Osteoblast (primary cell): ENCODE results near the gene NPAS1. TPM values are rescaled to one million over a fixed set of nuclear protein-coding genes. Genes with fewer than 3 reads are reported as not detected.
A peak's percentile ranks its signal among the peaks of the same experiment; 100 is the strongest.

Source experiments
- DNase-seq: peaks from one replicate; pipeline ENCODE4 v3.0.0; 2011; ENCODE audit warnings: low spot score, mixed read lengths; ENCODE audit not compliant: insufficient read length; ENCODE audit errors: missing footprints
- H2AFZ ChIP-seq: 2 replicates; pipeline ENCODE4 v1.6.0; 2011; ENCODE audit warnings: mild to moderate bottlenecking, low read length
- H3K27ac ChIP-seq: 2 replicates; pipeline ENCODE4 v1.5.1; 2011; ENCODE audit warnings: mild to moderate bottlenecking, low read depth, low read length, moderate library complexity
- H3K27me3 ChIP-seq: 2 replicates; pipeline ENCODE4 v1.6.0; 2012; ENCODE audit warnings: mild to moderate bottlenecking, control low read depth, inconsistent platforms, low read length, moderate library complexity; ENCODE audit not compliant: insufficient read depth
- H3K36me3 ChIP-seq: 2 replicates; pipeline ENCODE4 v1.5.1; 2011; ENCODE audit warnings: mild to moderate bottlenecking, low read length, control low read depth, moderate library complexity; ENCODE audit not compliant: insufficient read depth
- H3K4me1 ChIP-seq: 2 replicates; pipeline ENCODE4 v1.5.1; 2011; ENCODE audit warnings: mild to moderate bottlenecking, low read length, control low read depth, moderate library complexity; ENCODE audit not compliant: insufficient read depth
- H3K4me2 ChIP-seq: 2 replicates; pipeline ENCODE4 v1.6.0; 2011; ENCODE audit warnings: mild to moderate bottlenecking, low read length; ENCODE audit not compliant: insufficient read depth
- H3K4me3 ChIP-seq: fragments of 200-600 bp; sonication (generic); 3 replicates; pipeline ENCODE4 v1.5.1; 2012; ENCODE audit warnings: mild to moderate bottlenecking, low read length, inconsistent platforms; ENCODE audit not compliant: insufficient read depth
- H3K79me2 ChIP-seq: 2 replicates; pipeline ENCODE4 v1.6.0; 2012; ENCODE audit warnings: mild to moderate bottlenecking, low read length, control low read depth, inconsistent platforms; ENCODE audit not compliant: insufficient read depth
- H3K9me3 ChIP-seq: 2 replicates; pipeline ENCODE4 v1.5.1; 2011; ENCODE audit warnings: low read depth, low read length, control low read depth
- H4K20me1 ChIP-seq: 2 replicates; pipeline ENCODE4 v1.6.0; 2012; ENCODE audit warnings: mild to moderate bottlenecking, low read length, control low read depth; ENCODE audit not compliant: insufficient read depth
- total RNA-seq: library from RNA; depleted of rRNA; stranded (reverse); fragments of >200 nt; gene quantifications from 2 replicates; pipeline ENCODE4 v1.2.3, GENCODE V29; 2012
- TF ChIP-seq, protein P1 (sequence below): IDR thresholded peaks from 2 replicates; pipeline ENCODE4 v1.5.1; 2011; ENCODE audit warnings: mild to moderate bottlenecking, low read depth, low read length, moderate library complexity; ENCODE audit errors: extremely low read depth

NPAS1 gene
- total RNA-seq, 1 donor, result 0.72 TPM

DNA sequence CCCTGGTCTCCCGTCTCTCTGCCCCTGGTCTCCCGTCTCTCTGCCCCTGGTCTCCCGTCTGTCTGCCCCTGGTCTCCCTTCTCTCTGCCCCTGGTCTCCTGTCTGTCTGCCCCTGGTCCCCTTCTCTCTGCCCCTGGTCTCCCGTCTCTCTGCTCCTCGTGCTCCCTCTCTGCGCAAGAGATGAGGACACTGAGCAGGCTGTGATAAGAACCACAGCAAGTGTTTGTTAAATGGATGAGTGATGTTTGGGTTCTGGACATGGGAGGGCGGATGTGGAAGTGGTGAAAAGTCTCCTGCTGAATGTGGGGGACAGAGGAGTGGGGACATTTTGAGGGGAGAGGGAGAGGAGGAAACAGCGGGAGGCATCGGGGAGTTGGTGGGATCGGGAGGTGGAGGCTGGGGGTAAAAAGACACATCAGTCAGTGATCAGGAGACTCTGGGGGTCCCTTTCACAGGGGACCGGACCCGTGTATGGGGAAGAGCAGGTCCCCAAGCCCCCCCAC is 8.0 kb downstream of the NPAS1 start:
- no peaks in the 10 kb centered on the region for H3K36me3 ChIP-seq
- H3K4me2 ChIP-seq, result no peak overlapping the region
- H3K9me3 ChIP-seq, result no peaks in the 10 kb centered on the region
- no peak overlapping the region for H2AFZ ChIP-seq
- no peaks in the 10 kb centered on the region for H4K20me1 ChIP-seq
- H3K27ac ChIP-seq, result no peak overlapping the region
- H3K27me3 ChIP-seq, result no peaks in the 10 kb centered on the region
- no peaks in the 10 kb centered on the region for H3K4me1 ChIP-seq
- no peaks in the 10 kb centered on the region for H3K79me2 ChIP-seq
- peak; percentile 89 for DNase-seq
- no peak overlapping the region for H3K4me3 ChIP-seq
- TF ChIP-seq, protein P1, sequence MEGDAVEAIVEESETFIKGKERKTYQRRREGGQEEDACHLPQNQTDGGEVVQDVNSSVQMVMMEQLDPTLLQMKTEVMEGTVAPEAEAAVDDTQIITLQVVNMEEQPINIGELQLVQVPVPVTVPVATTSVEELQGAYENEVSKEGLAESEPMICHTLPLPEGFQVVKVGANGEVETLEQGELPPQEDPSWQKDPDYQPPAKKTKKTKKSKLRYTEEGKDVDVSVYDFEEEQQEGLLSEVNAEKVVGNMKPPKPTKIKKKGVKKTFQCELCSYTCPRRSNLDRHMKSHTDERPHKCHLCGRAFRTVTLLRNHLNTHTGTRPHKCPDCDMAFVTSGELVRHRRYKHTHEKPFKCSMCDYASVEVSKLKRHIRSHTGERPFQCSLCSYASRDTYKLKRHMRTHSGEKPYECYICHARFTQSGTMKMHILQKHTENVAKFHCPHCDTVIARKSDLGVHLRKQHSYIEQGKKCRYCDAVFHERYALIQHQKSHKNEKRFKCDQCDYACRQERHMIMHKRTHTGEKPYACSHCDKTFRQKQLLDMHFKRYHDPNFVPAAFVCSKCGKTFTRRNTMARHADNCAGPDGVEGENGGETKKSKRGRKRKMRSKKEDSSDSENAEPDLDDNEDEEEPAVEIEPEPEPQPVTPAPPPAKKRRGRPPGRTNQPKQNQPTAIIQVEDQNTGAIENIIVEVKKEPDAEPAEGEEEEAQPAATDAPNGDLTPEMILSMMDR, result no peak

DNA sequence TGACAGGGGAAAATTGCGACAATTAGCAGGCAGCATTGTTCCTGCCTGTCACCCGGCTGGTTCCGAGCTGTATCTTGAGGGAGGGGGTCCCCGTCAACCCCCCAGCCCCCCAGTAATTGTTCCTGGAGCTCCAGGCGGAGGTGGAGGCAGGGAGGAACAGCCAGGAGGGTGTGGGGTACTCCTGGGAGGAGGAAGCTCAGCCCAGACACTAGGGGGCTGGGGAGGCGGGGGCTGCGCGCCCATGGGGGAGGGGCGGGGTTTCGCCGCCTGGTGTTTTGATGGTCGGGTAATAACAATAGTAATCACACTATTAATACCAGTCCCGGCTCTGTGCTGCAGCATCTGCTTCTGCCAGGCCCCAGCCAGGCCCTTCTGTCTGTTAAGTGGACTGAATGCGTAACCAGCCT is 8.6 kb downstream of the NPAS1 start:
- Histone ChIP-seq H2AFZ (no peak overlapping the region), H3K27me3 (no peaks in the 10 kb centered on the region), H3K27ac (no peak overlapping the region), H3K9me3 (no peaks in the 10 kb centered on the region), H4K20me1 (no peaks in the 10 kb centered on the region), H3K36me3 (no peaks in the 10 kb centered on the region), H3K4me3 (no peak overlapping the region), H3K79me2 (no peaks in the 10 kb centered on the region), H3K4me1 (no peaks in the 10 kb centered on the region), H3K4me2 (no peak overlapping the region)
- TF ChIP-seq, protein P1, result no peak
- peak; percentile 78 for DNase-seq

DNA sequence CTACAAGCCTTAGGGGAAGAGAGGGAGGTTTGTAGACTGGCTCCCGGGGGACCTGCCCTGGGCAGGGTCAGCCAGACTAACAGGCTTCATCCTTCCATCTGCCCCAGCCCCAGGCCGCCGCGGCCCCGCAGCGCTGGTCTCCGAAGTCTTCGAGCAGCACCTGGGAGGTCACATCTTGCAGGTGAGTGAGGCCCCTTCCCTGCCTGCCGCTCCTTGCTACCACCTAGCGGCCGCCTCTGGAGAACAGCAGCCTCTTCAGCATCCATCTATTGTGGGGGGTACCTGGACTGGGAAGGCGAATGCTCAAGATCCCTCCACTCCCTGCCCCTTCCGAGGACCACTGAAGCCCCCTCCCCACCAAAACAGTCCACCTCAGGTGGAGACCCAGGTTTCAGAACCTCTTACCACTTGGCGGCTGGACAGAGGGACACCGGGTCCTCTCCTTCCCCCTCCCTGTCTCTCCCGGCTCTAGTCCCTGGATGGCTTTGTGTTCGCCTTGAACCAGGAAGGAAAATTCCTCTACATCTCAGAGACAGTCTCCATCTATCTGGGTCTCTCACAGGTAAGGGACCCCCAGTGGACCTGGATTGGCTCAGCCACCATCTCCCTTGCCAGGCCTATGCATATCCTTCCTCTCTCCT is 12.7 kb downstream of the NPAS1 start:
- H3K79me2 ChIP-seq, result no peaks in the 10 kb centered on the region
- no peaks in the 10 kb centered on the region for H3K9me3 ChIP-seq
- H3K4me2 ChIP-seq, result no peak overlapping the region
- no peaks in the 10 kb centered on the region for H4K20me1 ChIP-seq
- H3K27me3 ChIP-seq, result no peaks in the 10 kb centered on the region
- DNase-seq, result peak; percentile 92
- H3K27ac ChIP-seq, result no peak overlapping the region
- H2AFZ ChIP-seq, result no peak overlapping the region
- TF ChIP-seq, protein P1, result peak; percentile 68
- H3K4me3 ChIP-seq, result no peak overlapping the region
- peaks cover 8% of the 10 kb centered on the region for H3K4me1 ChIP-seq
- no peaks in the 10 kb centered on the region for H3K36me3 ChIP-seq

DNA sequence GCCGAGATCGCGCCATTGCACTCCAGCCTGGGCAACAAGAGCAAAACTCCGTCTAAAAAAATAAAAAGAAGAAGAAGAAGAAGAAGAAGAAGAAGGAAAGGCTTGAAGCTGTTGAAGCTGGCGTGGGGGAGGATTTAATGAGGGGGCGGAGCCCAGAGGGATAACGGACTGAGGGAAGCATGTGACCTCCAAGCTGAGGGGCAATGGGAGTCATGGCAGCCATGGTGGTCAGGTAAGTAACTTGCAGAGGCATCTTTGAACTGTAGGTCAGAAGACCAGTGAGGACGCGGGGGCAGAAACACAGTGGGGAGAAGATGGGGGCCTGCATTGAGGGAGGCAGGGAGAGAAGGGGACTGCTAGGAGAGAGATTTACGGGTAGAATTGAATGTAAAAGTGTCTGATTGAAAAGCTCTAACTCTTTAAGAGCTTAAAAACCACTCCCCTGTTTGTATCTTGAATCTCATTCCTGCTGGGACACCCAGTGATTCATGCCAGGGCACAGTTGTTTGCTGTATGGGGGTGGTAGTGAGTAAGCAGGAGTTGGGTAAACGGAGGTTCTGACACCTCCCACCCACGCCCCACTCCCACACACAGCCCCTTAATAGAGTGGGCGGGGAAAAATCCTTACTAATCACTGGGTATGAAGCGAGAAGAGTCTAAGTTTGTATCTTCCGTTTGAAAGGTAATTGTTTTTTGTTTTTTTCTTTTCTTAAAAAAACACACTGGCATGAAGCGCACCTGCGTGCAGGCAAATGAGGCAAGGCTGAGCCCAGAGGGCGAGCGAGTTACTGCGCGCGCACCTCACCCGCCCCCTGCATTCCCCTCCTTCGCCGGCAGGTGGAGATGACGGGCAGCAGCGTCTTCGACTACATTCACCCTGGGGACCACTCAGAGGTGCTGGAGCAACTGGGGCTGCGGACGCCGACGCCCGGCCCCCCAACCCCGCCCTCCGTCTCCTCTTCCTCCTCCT is 15.8 kb downstream of the NPAS1 start:
- Histone ChIP-seq H3K79me2 (no peaks in the 10 kb centered on the region), H3K4me3 (peak overlapping the region; percentile 74), H3K36me3 (no peaks in the 10 kb centered on the region), H3K27me3 (no peaks in the 10 kb centered on the region), H4K20me1 (no peaks in the 10 kb centered on the region), H2AFZ (peak overlapping the region; percentile 71), H3K27ac (peak overlapping the region; percentile 63), H3K4me1 (peaks cover 8% of the 10 kb centered on the region), H3K4me2 (peak overlapping the region; percentile 90), H3K9me3 (no peaks in the 10 kb centered on the region)
- TF ChIP-seq, protein P1, result peak; percentile 81
- DNase-seq, result peak; percentile 99
